ENCODE data around the gene ZGRF1. TPM values are rescaled to one million over a fixed set of nuclear protein-coding genes. Genes with fewer than 3 reads are reported as not detected.

ZGRF1 gene
- total and polyA plus RNA-seq, 9 of the 15 experiments (the other 6 are each of a cell fraction or from before 2014, with no cell fraction given) = 8.8 to 35.2 (median 22.0) TPM

DNA sequence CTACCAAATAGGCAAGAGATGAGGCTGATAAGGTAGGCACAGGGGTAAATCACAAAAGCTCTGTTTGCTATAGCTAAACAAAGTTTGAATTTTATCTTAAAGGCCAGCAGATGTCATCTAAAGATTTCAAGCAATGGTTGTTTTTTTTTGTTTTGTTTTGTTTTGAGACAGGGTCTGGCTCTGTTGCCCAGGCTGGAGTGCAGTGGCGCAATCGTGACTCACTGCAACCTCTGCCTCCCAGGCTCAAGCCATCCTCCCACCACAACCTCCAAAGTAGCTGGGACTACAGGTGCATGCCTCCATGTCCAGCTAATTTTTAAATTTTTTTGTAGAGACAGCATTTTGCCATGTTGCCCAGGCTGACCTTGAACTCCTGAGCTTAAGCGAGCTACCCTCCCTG, 77.7 kb downstream of the ZGRF1 start:
- Histone ChIP-seq H2AFZ (ENCODE audit: low read depth, low read length) (no peak overlapping the region), H3K4me3 (no peak overlapping the region), H3K4me1 (replicated peaks in 1 of 2; ENCODE audit: control insufficient read depth in 2 of 2, insufficient read depth in 2 of 2, low read length in 2 of 2) (no peaks in the 10 kb centered on the region), H3K9me1 (ENCODE audit: control insufficient read depth, insufficient read depth, low read length) (no peaks in the 10 kb centered on the region), H3K4me2 (ENCODE audit: insufficient read depth, low read length) (no peak overlapping the region), H3K27me3 (ENCODE audit: control insufficient read depth in 2 of 2, insufficient read depth in 2 of 2, low read length in 2 of 2) (no peaks in the 10 kb centered on the region), H3K27ac (ENCODE audit: extremely low read depth, low read depth, low read length) (no peak overlapping the region), H3K9ac (ENCODE audit: insufficient read depth in 1 of 2, low read depth in 2 of 2, low read length in 2 of 2) (no peak overlapping the region), H3K36me3 (ENCODE audit: control insufficient read depth, insufficient read depth, low read length) (peaks cover 26% of the 10 kb centered on the region; the same call in 1 of the 3 replicates), H4K20me1 (replicated peaks; ENCODE audit: control insufficient read depth, insufficient read depth, low read length) (no peaks in the 10 kb centered on the region), H3K9me3 (replicated peaks; ENCODE audit: control insufficient read depth, insufficient read depth, low read depth, low read length) (no peaks in the 10 kb centered on the region), H3K79me2 (ENCODE audit: control insufficient read depth, insufficient read depth, low read length) (no peaks in the 10 kb centered on the region)
- WGBS (ENCODE audit: insufficient coverage, low coverage, missing lambda C conversion rate) = 85% methylated on average over 3 of the region's 3 CpGs
- TF ChIP-seq ZC3H4 (CRISPR knock-in tag; IDR thresholded peaks at IDR 0.05; ENCODE audit: borderline replicate concordance) = no peak
- no peak for TF ChIP-seq ESRRA (IDR thresholded peaks at IDR 0.05; ENCODE audit: borderline replicate concordance, low read depth)
- TF ChIP-seq FOXJ3 (CRISPR knock-in tag; IDR thresholded peaks at IDR 0.05) = no peak
- TF ChIP-seq, protein P1, sequence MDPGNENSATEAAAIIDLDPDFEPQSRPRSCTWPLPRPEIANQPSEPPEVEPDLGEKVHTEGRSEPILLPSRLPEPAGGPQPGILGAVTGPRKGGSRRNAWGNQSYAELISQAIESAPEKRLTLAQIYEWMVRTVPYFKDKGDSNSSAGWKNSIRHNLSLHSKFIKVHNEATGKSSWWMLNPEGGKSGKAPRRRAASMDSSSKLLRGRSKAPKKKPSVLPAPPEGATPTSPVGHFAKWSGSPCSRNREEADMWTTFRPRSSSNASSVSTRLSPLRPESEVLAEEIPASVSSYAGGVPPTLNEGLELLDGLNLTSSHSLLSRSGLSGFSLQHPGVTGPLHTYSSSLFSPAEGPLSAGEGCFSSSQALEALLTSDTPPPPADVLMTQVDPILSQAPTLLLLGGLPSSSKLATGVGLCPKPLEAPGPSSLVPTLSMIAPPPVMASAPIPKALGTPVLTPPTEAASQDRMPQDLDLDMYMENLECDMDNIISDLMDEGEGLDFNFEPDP (CRISPR knock-in tag; IDR thresholded peaks at IDR 0.05) = no peak
- TF ChIP-seq CCAR2 (IDR thresholded peaks at IDR 0.05; ENCODE audit: low read depth, low read length) = no peak
- no peak for TF ChIP-seq PCBP2 (IDR thresholded peaks at IDR 0.05; ENCODE audit: low read depth, low read length, poor library complexity, severe bottlenecking)
- no peak for TF ChIP-seq NR1H2 (CRISPR knock-in tag; IDR thresholded peaks at IDR 0.05)
- TF ChIP-seq ZNF124 (CRISPR knock-in tag; IDR thresholded peaks at IDR 0.05) = no peak
- TF ChIP-seq, protein P2, sequence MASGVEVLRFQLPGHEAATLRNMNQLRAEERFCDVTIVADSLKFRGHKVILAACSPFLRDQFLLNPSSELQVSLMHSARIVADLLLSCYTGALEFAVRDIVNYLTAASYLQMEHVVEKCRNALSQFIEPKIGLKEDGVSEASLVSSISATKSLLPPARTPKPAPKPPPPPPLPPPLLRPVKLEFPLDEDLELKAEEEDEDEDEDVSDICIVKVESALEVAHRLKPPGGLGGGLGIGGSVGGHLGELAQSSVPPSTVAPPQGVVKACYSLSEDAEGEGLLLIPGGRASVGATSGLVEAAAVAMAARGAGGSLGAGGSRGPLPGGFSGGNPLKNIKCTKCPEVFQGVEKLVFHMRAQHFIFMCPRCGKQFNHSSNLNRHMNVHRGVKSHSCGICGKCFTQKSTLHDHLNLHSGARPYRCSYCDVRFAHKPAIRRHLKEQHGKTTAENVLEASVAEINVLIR (CRISPR knock-in tag; IDR thresholded peaks at IDR 0.05) = no peak
- ChIA-PET CTCF (ENCODE audit: low intra/inter-chr PET ratio) (no interaction called here), POLR2A (no interaction called here)
- intact Hi-C loops (cut with micrococcal nuclease) = no loop called here
- no TSS peak for BruUV-seq (replicated peaks)
- in situ Hi-C loops (cut with MboI) = no loop called here
- FAIRE-seq = no peak
- no peak for DNase-seq (ENCODE audit: extremely low read depth in 1 of 4, low spot score in 3 of 4)
- ATAC-seq = no peak
